Activated CD8-positive, alpha-beta memory T cell treated with anti-CD3 and anti-CD28 coated beads, Interleukin-2, amount 50 U/mL, for 24 hours (primary cell): ENCODE results near the gene KARS1.

ENCODE experiments used
- DNase-seq: peaks from one replicate; pipeline ENCODE4 v3.0.0-alpha.2; 2020; ENCODE audit errors: extremely low read depth

Gene KARS1

GRCh38 chr16:75647492-75648264 is at the start of gene KARS1, which contains the start of gene TERF2IP:
Gene KARS1 (minus strand): TSS chr16:75647665. CDS start chr16:75647639, 26 bp downstream.
Gene TERF2IP (plus strand): TSS chr16:75647773. CDS start chr16:75647883, 110 bp downstream.
- DNase-seq, result peak; percentile 83

DNA sequence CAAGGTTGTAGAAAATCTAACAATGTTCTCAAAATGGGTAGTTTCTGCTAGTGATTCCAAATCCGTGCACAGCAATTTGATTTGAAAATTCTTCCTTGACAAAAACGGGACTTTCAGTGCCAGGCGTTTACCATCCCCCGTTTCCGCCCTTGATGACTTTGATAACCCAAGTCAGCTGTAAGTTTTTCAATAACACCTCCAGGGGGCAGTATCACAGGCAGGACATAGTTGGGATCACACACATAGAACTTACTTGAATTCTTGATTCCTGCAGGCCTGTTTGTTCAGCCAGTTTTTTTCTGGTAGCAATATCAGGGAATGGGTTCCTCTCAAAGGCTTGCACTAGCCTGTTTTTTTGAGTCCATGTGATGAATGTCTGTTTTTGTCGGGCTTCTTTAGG is 48.2 kb upstream of the KARS1 start:
- no peak for DNase-seq

GRCh38 chr16:75687361-75687760 is 39.9 kb upstream of the KARS1 start:
- DNase-seq, result no peak

DNA sequence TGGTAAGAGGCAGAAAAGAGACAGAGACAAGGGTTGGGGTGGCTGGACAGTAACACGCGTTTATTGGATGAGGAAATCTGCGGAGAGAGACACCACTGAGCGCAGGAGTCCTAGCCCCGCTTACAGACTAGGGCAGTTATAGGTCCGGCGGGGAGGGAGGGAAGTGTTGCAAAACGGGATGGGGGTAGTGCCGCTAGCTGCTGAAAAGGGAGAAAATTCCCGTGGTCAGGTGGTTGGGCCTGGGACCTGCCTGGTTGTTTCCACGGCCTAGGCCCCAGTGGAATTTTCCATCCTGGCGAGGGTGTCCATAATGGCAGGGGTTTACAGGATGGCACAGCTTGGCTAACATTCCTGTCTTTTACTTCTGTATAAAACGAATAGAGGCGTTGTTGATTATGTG is 34.8 kb upstream of the KARS1 start:
- no peak for DNase-seq

- DNase-seq, result no peak
Observed at GRCh38 chr16:75679366-75679765, 31.9 kb upstream of the KARS1 start.

DNA sequence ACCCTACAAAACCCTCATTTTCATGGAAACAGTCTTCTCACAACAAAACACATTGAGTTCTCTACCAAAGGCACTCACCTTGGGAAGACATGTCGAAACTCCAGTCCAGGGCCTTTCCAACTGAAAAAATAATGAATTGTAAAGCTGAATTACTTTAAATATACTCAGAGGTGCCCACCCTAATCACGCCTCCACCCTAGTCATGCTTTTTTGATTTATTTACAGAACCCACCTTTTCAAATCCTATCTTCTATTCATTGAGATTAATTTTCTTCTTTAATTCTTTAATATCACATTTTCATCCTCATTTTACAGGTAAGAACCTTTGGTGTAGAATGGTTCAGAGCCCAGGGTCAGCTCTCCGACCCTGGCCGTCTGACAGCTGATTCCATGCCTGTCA is 29.4 kb upstream of the KARS1 start, which contains the start of gene CPHXL2:
TSS of gene CPHXL2 (minus strand) at position 101 of the 400 bp plus-strand sequence. CDS start at position 91, 10 bp downstream.
- no peak for DNase-seq

GRCh38 chr16:75667503-75667902 is 20.0 kb upstream of the KARS1 start:
- no peak for DNase-seq

DNA sequence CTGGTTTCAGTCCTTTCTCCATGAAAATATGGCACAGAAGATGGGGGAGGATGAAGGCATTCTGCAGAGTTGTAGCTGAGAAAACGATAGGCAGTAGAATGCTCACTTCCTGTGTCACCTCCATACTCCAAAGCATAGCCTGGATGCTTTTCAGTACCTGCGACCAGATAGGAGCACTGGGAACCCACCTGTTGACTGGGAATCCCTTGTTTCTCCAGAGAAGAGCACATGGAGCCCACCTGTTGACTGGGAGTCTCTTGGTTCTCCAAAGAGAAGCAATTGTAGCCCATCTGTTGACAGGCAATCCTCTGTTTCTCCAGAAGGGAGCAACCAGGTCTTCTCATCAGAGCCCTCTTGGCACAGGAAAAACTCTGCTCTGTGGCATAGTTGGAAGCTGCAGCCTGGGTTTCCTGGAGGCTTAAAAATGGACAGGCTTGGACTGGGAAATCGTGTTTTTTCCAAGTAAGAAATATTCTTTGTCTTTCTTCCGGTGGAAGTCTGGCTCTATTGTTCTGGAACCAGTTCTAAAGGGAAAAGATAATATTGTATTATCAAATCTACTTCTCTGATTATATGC is 13.3 kb upstream of the KARS1 start:
- DNase-seq, result no peak

DNA sequence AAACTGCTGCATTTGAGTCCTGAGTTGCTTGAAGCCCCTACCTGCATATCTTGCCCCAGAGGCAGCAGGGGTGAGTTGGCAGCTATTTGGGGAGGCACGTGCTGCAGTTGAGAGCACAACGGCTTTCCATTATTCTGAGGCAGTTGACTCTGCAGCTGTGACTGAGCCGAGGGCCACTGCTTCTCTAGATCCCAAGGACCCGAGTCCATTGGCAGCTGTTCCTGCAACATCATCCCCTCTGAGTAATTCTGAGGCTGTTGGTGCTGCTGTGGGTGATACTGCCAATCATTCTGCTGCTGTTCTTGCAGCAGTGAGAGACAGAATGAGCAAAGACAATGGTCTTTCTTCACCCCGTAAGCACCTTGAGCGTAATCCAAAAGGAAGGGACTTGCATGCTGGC is 12.9 kb upstream of the KARS1 start:
- DNase-seq, result no peak

DNA sequence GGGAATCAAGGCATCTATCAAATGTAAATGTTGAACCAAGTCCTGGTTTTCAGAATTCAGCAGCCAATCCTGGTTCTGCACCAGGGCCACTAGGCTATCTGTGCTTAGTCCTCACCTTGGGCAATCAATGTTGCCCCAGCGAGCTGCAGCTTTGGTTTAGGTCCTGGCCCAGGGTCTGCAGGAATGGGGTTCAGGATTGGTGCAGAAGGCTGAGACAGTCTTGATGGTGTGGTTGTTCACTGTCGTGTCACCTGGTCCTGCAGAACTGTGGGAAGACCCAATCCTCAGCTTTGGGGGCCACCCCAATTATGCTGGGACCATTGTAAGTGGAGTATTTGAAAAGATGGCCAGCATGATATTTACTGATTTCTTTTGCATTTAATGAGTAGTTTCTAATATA is 10.7 kb upstream of the KARS1 start:
- DNase-seq, result no peak

DNA sequence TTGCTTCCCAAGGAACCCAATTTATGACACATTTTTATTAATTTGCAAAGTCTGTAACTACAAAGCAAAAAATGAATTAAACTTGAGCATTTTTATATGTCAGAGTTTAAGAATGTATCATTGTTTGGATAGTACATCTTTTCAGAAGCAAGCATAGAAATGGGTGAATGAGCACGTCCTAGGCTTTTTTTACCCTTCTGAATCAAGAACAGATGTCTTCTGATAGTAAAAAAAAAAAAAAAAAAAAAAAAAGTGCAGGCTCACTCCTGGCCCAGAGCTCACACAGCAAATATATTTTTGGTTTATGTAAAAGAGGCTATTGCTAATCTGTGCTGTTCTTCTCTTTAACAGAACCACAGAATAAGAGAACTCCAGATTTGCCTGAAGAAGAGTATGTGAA is 6.5 kb upstream of the KARS1 start:
- DNase-seq, result no peak

DNA sequence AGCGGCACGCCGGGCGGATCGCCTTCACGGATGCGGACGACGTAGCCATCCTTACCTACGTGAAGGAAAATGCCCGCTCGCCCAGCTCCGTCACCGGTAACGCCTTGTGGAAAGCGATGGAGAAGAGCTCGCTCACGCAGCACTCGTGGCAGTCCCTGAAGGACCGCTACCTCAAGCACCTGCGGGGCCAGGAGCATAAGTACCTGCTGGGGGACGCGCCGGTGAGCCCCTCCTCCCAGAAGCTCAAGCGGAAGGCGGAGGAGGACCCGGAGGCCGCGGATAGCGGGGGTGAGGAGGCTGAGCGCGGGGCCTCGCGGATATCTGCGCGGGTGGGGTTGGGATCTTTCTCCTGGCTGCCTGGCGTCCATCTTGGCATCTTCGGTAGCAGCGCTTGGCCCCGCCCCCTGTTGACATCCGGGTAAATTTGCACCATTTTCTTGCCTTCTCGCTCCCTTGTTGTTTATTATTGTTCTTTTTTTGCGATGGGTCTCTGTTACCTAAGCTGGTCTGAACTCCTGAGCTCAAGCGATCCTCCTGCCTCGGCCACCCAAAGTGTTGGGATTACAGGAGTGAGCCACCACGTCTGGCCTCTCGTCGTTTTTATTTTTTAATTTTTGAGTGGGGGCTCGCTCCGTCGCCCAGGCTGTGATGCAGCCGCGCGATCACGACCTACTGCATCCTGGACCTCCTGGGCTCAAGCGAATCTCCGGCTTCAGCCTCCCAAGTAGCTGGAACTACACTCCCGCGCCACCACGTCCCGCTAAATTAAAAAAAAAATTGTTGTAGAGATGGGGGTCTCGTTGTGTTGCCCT is 1.0 kb upstream of the KARS1 start:
- peak; percentile 67 for DNase-seq

DNA sequence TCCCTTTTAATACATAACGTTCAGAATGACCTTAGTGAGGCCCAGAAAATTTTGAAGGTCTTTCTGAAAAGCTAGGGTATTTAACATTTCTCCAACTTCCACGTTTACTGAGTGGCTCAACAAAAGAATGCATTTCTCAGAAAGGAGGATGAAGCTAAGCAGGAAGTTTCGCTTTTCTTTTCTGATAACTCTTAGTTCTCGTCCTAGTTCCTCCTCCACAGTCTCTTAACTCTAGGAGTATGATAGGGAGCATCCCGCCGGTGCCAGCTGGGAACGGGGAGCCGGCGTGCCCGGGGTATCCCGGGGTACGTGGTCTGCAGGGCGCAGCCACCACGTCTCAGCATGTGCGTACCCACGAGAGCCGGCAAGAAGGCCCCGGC is 363 bp downstream of the KARS1 start:
- DNase-seq, result no peak

DNA sequence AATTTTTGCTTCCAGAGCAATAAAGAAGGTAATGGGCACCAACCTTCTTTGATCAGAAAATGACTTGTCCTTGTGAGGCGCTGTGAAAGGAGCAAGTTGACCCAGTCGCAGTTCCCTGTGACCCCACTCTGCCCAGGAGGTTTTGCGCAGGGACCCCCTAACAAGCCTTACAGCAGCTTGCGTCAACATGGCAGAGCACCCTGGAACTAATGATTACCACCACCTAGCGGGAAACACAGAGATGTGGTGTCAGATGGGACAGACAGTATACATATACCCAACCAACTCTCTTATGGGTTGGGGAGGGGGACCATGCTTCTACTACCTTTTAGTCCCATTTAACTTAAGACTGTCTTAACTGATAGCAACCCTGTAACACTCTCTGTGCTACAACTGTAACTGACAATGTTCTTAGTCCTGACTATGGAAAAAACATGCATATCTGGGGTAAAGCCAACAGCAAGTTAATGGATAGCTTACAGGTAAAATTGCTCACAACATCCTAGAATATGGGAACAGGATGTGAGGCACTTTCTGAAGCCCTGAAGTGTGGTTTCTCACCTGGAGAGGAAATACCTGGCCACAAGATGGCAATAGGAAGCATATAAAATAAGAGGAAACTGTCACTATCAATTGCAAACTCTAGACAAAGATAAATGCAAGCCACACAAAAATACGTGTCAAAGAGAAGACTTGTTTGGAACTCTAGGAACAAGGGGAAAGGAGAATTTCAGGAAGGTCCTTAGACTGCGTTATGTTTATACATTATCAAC is 3.0 kb downstream of the KARS1 start:
- DNase-seq, result no peak

GRCh38 chr16:75640598-75640997 is 6.9 kb downstream of the KARS1 start:
- no peak for DNase-seq

GRCh38 chr16:75635036-75635435 is 12.4 kb downstream of the KARS1 start:
- DNase-seq, result no peak

DNA sequence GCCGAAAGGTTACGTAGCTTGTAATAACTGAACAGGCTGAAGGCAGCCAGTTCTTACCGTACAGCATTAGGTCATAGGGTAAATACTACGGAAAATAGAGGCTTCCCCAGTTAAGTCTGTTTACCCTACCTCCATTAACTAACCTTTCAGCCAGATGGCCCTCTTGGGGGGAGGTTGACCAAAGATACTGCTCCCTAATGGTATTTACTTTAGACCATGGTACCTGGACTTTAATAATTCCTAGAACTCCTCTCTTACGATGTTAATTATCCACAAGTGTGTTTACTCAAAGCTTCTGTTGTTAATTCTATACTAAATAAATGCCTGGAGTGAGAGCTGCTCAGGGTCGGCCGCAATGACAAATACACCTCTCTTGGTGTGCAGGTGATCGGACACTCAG is 14.6 kb downstream of the KARS1 start:
- DNase-seq, result no peak

GRCh38 chr16:75630052-75630451 is 17.4 kb downstream of the KARS1 start:
- DNase-seq, result no peak

- DNase-seq, result no peak
Observed at GRCh38 chr16:75629132-75629531, 18.3 kb downstream of the KARS1 start.

DNA sequence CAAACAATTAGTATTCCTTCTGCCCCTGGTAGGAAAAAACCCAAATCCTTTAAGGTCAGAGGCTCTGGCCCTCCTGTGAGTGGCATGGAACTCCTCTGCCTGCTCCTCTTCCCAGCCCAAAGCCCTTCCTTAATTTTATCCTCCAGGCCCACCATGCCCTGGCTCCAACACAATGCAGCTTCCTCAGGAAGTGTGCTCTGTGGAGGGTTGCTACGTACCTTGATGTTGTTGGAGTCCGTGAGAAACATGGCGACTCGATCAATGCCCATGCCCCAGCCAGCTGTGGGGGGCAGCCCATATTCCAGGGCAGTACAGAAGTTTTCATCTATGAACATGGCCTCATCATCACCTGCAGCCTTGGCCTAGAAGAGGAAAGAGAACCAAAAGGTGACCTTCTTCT is 19.1 kb downstream of the KARS1 start:
- no peak for DNase-seq

DNA sequence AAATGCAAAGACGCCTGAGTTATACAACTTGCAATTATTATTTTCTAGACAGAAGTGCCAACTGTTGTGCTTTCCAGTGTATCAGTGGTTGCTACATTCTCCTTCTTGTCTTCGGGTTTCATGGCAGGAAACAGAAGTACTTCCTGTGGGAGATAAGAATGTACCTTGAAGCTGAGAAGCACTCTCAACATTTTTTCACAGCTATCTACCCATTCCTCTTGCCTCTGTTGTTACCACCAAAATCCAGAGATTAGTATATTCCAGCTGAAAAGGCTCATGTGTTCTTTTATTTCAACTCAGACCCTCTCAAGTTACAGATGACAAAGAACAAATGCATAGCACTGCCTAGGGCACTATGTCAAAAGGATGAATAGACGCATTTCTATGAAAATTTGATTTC is 19.6 kb downstream of the KARS1 start:
- no peak for DNase-seq

DNA sequence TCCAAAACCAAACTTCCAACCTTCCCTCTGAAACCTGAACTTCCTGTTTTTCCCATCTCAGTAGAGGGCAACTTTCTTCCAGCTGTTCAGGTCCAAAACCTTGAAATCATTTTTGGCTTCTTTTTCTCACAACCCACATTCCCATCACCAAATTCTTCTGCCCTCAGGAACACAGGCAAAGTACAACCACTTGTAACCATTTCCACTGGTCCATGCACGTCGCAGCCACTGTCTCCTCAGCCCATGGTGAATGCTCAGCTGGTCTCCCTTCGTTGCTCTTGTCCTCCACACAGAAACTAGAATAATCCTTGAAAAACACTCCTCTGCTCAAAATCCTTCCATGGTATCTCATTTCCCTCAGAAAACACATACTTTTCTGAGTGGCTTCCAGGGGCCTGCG is 20.7 kb downstream of the KARS1 start:
- no peak for DNase-seq
